ENCODE data around the gene RUNDC3A.

The RUNDC3A gene

DNA sequence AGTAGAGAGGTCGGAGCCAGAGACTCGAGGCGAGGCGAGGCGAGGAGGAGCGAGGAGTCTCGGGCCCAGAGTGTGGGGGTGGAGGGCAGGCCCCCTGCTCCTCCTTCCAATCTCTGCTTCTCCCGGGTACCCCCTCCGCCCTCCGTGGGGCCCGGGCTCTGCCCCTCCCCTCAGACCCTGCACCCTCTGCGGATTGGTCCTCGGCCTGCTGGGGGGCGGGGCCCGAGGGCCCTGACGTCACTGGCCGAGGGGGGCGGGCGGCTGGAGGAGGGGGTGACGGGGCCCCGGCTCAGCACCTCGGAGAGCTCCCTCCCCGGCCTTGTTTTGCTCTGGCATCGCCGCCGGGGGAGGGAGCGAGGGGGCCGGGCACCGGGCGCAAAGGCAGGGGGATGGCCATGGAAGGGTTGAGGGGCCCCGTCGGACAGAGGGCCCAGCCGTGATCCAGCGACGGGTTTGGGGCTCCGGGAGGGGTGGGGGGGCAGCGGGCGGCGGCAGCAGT lies at the start of gene RUNDC3A:
Gene RUNDC3A (plus strand): TSS at position 282 of the 499 bp plus-strand sequence. CDS start 232 bp downstream, outside the sequence.
- DNase-seq (ENCODE audit: low read depth in 2 of 2), result peak; percentile 78 to 82

- DNase-seq (ENCODE audit: low read depth in 2 of 2), result no peak
Measured at GRCh38 chr17:44258811-44259351, 49.5 kb upstream of the RUNDC3A start.

DNA sequence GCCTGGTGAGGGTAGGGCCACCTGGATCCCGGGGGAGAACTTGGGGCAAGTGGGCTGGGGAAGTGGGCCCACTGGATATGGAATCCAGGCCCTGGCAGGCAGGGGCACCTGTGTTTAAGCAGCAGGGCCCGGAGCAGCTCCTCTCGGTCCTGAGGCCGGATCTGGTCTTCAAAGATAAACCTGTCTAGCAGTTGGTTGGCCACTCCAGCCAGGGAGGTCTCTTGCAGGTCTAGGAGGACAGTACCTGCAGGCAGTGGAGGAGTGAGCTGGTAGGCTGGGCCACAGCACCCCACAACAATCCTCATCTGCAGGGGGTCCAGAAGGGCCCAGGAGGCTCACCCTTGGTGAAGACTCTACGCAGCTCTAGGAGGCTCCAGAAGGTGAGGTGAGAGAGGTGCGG lies 48.1 kb upstream of the RUNDC3A start:
- DNase-seq (ENCODE audit: low read depth in 2 of 2), result no peak

GRCh38 chr17:44262654-44263225 lies 45.7 kb upstream of the RUNDC3A start:
- DNase-seq (ENCODE audit: low read depth in 2 of 2), result no peak

GRCh38 chr17:44263345-44263902 lies 45.0 kb upstream of the RUNDC3A start:
- DNase-seq (ENCODE audit: low read depth in 2 of 2), result no peak

GRCh38 chr17:44266402-44267164 lies 41.8 kb upstream of the RUNDC3A start:
- no peak for DNase-seq (ENCODE audit: low read depth in 2 of 2)

DNA sequence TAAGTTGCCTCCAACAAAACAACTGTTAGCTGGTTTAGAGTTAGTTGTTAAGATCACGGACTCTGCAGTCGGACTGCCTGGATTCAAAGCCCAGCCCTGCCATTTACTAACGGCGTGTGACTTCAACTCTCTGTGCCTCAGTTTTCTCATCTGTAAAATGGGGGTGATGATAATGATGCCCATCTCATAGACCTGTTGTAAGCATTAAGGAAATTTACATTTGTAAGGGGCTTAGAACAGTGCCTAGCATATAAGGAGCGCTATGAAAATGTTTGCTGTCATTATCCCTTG lies 41.3 kb upstream of the RUNDC3A start:
- no peak for DNase-seq (ENCODE audit: low read depth in 2 of 2)

GRCh38 chr17:44267818-44268490 lies 40.4 kb upstream of the RUNDC3A start, which contains the start of gene SLC4A1:
Gene SLC4A1 (minus strand): TSS chr17:44268135. CDS start chr17:44262866, 5,269 bp downstream.
- DNase-seq (ENCODE audit: low read depth in 2 of 2), result no peak

- no peak for DNase-seq (ENCODE audit: low read depth in 2 of 2)
Measured at GRCh38 chr17:44268709-44269534, 39.5 kb upstream of the RUNDC3A start.

GRCh38 chr17:44269535-44270240 lies 38.7 kb upstream of the RUNDC3A start:
- DNase-seq (ENCODE audit: low read depth in 2 of 2), result no peak

DNA sequence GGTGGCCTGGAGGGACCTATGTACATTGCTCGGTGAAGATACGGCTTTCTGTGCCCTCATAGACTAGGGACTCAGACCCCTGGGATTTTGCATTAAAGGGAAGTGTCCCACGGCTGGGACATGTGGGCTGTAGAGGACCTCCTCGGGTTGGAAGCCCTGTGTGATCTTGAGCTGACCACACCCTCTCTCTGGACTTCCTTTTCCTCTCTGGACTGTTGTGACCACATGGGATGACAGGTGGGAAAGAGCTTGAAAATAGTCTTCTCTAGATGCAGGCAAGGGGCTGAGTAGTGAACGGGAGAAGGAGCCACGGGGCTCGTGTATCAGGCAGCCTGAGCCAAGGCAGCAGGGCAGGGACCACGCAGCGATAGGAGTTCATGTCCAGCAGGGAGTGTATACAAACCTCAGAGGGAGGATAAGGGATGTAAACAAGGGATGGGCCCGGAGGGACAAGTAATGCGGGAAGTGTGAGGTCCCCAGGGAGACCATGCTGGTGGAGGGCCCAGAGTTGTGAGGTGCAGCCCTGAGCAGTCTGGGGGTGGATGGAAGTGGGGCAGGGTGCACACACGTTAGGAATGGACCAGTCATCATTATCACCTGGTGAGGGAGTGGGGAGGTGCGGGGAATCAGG lies 36.0 kb upstream of the RUNDC3A start:
- no peak for DNase-seq (ENCODE audit: low read depth in 2 of 2)

DNA sequence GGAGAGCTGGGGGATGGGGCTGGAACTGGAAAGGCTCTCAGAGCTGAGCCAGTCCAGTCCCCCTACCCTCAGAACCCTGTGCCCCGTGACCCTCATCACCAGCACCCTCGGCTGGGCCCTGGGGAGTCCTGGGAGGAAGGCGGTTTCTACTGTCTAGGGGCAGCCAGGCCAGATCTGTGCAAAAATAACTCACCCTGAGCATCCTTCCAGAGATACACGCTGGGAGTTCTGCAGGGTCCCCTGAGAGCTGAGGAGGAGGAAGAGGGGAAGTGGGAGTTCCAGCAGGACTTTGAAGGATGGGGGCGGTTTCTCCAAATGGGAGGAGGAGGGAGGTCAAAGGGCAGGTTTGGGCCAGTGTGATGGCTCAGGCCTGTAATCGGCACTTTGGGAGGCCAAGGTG lies 35.4 kb upstream of the RUNDC3A start:
- DNase-seq (ENCODE audit: low read depth in 2 of 2), result no peak

GRCh38 chr17:44273607-44274006 lies 34.8 kb upstream of the RUNDC3A start:
- no peak for DNase-seq (ENCODE audit: low read depth in 2 of 2)

GRCh38 chr17:44277976-44278375 lies 30.4 kb upstream of the RUNDC3A start:
- DNase-seq (ENCODE audit: low read depth in 2 of 2), result no peak

GRCh38 chr17:44279346-44279665 lies 29.1 kb upstream of the RUNDC3A start:
- DNase-seq (ENCODE audit: low read depth in 2 of 2), result no peak

- no peak for DNase-seq (ENCODE audit: low read depth in 2 of 2)
Measured at GRCh38 chr17:44279666-44280391, 28.6 kb upstream of the RUNDC3A start.

- no peak for DNase-seq (ENCODE audit: low read depth in 2 of 2)
Measured at GRCh38 chr17:44280392-44280937, 27.9 kb upstream of the RUNDC3A start.

- no peak for DNase-seq (ENCODE audit: low read depth in 2 of 2)
Measured at GRCh38 chr17:44281570-44281969, 26.8 kb upstream of the RUNDC3A start.

- no peak for DNase-seq (ENCODE audit: low read depth in 2 of 2)
Measured at GRCh38 chr17:44282264-44282663, 26.1 kb upstream of the RUNDC3A start.

Data from stimulated activated CD4-positive, alpha-beta T cell treated with anti-CD3 and anti-CD28 coated beads, Interleukin-4, amount 100 ng/mL, for 48 hours (primary cell).